ENCODE measurements around the gene KLF9. TPM values are rescaled to one million over a fixed set of nuclear protein-coding genes. Genes with fewer than 3 reads are reported as not detected.

KLF9 gene
- 10 to 100 TPM; 44.0 to 50.3 TPM for total RNA-seq

GRCh38 chr9:70413799-70414775, at the start of gene KLF9:
KLF9 (minus strand) TSS chr9:70414657; CDS start chr9:70413363, 1,294 bp downstream.

Other genes with a start within 250 kb of the KLF9 start
- 100 to 1,000 TPM in 1 of 2 donors, 10 to 100 TPM in 1; 11.7 to 110 TPM for gene SMC5, start 155.7 kb downstream of the KLF9 start, total RNA-seq